ENCODE data around the gene GOLGB1.
A peak's percentile ranks its signal among the peaks of the same experiment; 100 is the strongest.

GOLGB1 gene

DNA sequence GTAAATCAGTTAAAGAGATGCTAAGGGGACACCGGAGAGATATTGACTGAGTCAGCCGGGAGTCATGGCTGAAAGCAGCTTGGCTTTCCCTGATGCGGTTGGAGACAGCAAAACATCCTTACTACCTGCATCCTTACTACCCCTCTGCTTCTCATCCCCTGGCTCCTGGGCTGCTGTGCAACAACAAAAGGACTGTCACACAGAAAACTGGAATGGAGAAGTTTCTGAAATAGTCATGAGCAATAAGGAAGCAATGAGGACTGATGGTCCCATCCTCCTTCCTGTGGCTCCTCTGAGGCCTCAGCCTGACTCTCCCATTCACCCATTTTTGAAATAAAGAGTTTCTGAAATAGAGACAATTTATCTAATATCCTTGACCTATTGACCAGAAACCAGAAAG, 90.0 kb downstream of the GOLGB1 start:
- Histone ChIP-seq H3K9me3 (ENCODE audit: control insufficient read depth, low read length) (no peaks in the 10 kb centered on the region), H3K4ac (ENCODE audit: low read depth in 1 of 2, low read length in 2 of 2) (no peak overlapping the region), H3K4me1 (ENCODE audit: control insufficient read depth, insufficient read depth, low read depth, low read length) (no peaks in the 10 kb centered on the region), H3K27ac (ENCODE audit: low read length, poor library complexity, severe bottlenecking) (no peak overlapping the region), H2AK5ac (ENCODE audit: low read length, severe bottlenecking) (no peak overlapping the region), H2BK15ac (ENCODE audit: low read depth, poor library complexity, severe bottlenecking) (no peak overlapping the region), H3K4me2 (ENCODE audit: low read length, poor library complexity, severe bottlenecking) (no peak overlapping the region), H2BK120ac (ENCODE audit: low read depth, low read length) (no peak overlapping the region), H3K27me3 (ENCODE audit: control insufficient read depth in 1 of 2, insufficient read depth in 1 of 2, low read length in 2 of 2) (no peaks in the 10 kb centered on the region), H4K91ac (ENCODE audit: low read length) (no peak overlapping the region), H3K14ac (ENCODE audit: low read length in 2 of 2) (no peak overlapping the region), H3K36me3 (ENCODE audit: control insufficient read depth in 1 of 2, insufficient read depth in 2 of 2, low read depth in 1 of 2, low read length in 2 of 2) (peaks cover 15 to 32% of the 10 kb centered on the region in 2 experiments), H3K79me1 (replicated peaks; ENCODE audit: low read length, poor library complexity, severe bottlenecking) (no peaks in the 10 kb centered on the region), H2BK5ac (ENCODE audit: low read depth, low read length, poor library complexity, severe bottlenecking) (no peak overlapping the region), H4K8ac (ENCODE audit: low read length) (no peak overlapping the region), H3K9ac (ENCODE audit: low read length) (no peak overlapping the region), H3K18ac (ENCODE audit: low read depth in 1 of 2, low read length in 2 of 2) (no peak overlapping the region), H3K23ac (ENCODE audit: low read length in 2 of 2) (no peak overlapping the region), H2BK12ac (ENCODE audit: low read length in 2 of 2) (no peak overlapping the region), H2AFZ (ENCODE audit: low read depth, low read length) (no peak overlapping the region), H3K4me3 (ENCODE audit: insufficient read depth in 1 of 2, low read depth in 1 of 2, low read length in 2 of 2) (no peak overlapping the region)
- 100% methylated on average over 3 of the region's 3 CpGs for WGBS
- no peak for DNase-seq

DNA sequence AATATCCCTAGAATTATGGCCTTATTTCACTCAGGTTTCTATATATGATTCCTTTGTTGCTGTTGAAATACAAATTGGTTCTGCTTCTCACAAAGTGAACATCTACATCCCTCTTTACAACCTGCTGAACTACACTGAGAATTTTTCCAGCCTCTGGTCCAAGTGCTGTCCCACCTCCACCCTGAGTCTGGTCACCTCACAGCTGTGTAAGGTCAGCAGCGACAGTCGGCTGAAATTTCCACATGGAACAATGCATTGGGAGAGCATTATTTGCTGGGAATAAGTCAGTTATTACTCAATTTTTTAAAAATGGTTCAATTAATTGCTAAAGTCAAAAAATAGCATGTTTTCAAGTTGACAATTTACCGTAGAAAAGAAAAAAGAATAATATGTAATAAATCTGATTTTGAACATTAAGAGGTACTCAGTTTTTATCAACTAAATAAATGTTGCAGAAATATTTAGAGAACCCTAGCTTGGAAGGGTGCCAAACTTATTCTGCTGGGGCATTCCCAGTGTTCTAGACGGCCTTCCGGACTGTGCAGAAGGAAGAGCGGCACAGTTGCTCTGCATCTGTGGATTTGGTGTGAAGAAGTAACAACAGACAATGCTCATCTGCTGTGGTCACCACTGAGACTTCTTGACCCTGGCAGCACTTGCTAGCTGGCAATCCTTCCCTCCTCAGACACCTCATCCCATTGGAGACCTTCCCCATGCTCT, 90.7 kb downstream of the GOLGB1 start:
- Histone ChIP-seq H2BK120ac (ENCODE audit: low read depth, low read length) (no peak overlapping the region), H3K36me3 (ENCODE audit: control insufficient read depth in 1 of 2, insufficient read depth in 2 of 2, low read depth in 1 of 2, low read length in 2 of 2) (peaks cover 10 to 25% of the 10 kb centered on the region in 2 experiments), H3K4me2 (ENCODE audit: low read length, poor library complexity, severe bottlenecking) (no peak overlapping the region), H3K4ac (ENCODE audit: low read depth in 1 of 2, low read length in 2 of 2) (no peak overlapping the region), H2BK15ac (ENCODE audit: low read depth, poor library complexity, severe bottlenecking) (no peak overlapping the region), H3K79me1 (replicated peaks; ENCODE audit: low read length, poor library complexity, severe bottlenecking) (no peaks in the 10 kb centered on the region), H2AFZ (ENCODE audit: low read depth, low read length) (no peak overlapping the region), H2BK12ac (ENCODE audit: low read length in 2 of 2) (no peak overlapping the region), H3K4me1 (ENCODE audit: control insufficient read depth, insufficient read depth, low read depth, low read length) (no peaks in the 10 kb centered on the region), H2BK5ac (ENCODE audit: low read depth, low read length, poor library complexity, severe bottlenecking) (no peak overlapping the region), H3K9ac (ENCODE audit: low read length) (no peak overlapping the region), H3K9me3 (ENCODE audit: control insufficient read depth, low read length) (no peaks in the 10 kb centered on the region), H3K18ac (ENCODE audit: low read depth in 1 of 2, low read length in 2 of 2) (no peak overlapping the region), H3K14ac (ENCODE audit: low read length in 2 of 2) (no peak overlapping the region), H3K23ac (ENCODE audit: low read length in 2 of 2) (no peak overlapping the region), H2AK5ac (ENCODE audit: low read length, severe bottlenecking) (no peak overlapping the region), H3K27ac (ENCODE audit: low read length, poor library complexity, severe bottlenecking) (no peak overlapping the region), H3K4me3 (ENCODE audit: insufficient read depth in 1 of 2, low read depth in 1 of 2, low read length in 2 of 2) (no peak overlapping the region), H3K27me3 (ENCODE audit: control insufficient read depth in 1 of 2, insufficient read depth in 1 of 2, low read length in 2 of 2) (no peaks in the 10 kb centered on the region), H4K8ac (ENCODE audit: low read length) (no peak overlapping the region), H4K91ac (ENCODE audit: low read length) (no peak overlapping the region)
- no peak for DNase-seq
- WGBS = 100% methylated on average over 3 of the region's 6 CpGs

DNA sequence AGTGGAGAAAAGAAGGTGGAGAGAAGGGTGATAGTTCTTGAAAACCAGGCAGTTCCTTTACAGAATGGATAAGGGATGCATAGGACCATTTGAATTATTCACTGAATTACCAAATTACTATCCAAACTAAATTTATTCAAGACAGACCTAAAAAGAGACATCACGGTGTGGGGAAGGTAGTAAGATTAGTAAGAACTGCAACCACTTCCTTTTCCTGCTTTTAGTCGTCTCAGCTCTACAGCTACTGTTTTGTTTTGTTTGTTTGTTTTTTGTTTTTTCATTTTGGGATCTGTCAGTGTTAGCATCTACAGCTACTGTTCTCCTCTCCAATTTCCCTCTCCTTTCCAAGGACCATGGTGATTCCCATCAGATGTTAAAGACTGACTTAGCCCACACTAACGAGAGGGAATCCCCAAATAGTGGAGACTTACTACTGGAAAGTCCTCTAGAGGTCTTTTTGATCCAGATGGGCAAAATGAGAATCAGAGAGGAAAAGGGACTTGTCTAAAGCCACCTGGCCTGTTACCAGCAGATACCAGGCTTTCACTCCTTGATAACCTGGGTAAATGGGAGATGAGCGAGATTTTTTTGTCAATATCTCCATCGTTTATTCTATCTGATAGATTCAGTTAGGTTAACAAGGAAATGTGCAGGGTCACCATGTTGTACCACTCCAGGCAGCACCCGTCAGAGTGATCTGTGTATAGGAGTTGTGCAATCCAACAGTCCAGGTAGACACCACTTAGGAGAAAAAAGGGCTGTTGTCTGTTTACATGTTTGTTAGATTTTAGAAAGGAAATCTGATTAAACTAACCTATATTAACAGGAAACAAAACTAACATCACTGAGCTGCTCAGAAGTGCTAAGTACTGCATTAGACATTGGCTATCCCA, 94.8 kb downstream of the GOLGB1 start:
- Histone ChIP-seq H4K91ac (ENCODE audit: low read length) (no peak overlapping the region), H3K9me3 (ENCODE audit: control insufficient read depth, low read length) (no peaks in the 10 kb centered on the region), H3K9ac (ENCODE audit: low read length) (no peak overlapping the region), H2BK5ac (ENCODE audit: low read depth, low read length, poor library complexity, severe bottlenecking) (no peak overlapping the region), H3K14ac (ENCODE audit: low read length in 2 of 2) (no peak overlapping the region), H3K27ac (ENCODE audit: low read length, poor library complexity, severe bottlenecking) (no peak overlapping the region), H3K4ac (ENCODE audit: low read depth in 1 of 2, low read length in 2 of 2) (no peak overlapping the region), H3K23ac (ENCODE audit: low read length in 2 of 2) (no peak overlapping the region), H4K8ac (ENCODE audit: low read length) (no peak overlapping the region), H2BK15ac (ENCODE audit: low read depth, poor library complexity, severe bottlenecking) (no peak overlapping the region), H3K18ac (ENCODE audit: low read depth in 1 of 2, low read length in 2 of 2) (no peak overlapping the region), H2BK12ac (ENCODE audit: low read length in 2 of 2) (no peak overlapping the region), H3K27me3 (ENCODE audit: control insufficient read depth in 1 of 2, insufficient read depth in 1 of 2, low read length in 2 of 2) (no peaks in the 10 kb centered on the region), H3K36me3 (ENCODE audit: control insufficient read depth in 1 of 2, insufficient read depth in 2 of 2, low read depth in 1 of 2, low read length in 2 of 2) (no peaks in the 10 kb centered on the region), H3K4me2 (ENCODE audit: low read length, poor library complexity, severe bottlenecking) (no peak overlapping the region), H2AK5ac (ENCODE audit: low read length, severe bottlenecking) (no peak overlapping the region), H2AFZ (ENCODE audit: low read depth, low read length) (no peak overlapping the region), H2BK120ac (ENCODE audit: low read depth, low read length) (no peak overlapping the region), H3K4me3 (ENCODE audit: insufficient read depth in 1 of 2, low read depth in 1 of 2, low read length in 2 of 2) (no peak overlapping the region), H3K79me1 (replicated peaks; ENCODE audit: low read length, poor library complexity, severe bottlenecking) (no peaks in the 10 kb centered on the region), H3K4me1 (ENCODE audit: control insufficient read depth, insufficient read depth, low read depth, low read length) (no peaks in the 10 kb centered on the region)
- 98% methylated on average over 4 of the region's 6 CpGs for WGBS
- DNase-seq = no peak

DNA sequence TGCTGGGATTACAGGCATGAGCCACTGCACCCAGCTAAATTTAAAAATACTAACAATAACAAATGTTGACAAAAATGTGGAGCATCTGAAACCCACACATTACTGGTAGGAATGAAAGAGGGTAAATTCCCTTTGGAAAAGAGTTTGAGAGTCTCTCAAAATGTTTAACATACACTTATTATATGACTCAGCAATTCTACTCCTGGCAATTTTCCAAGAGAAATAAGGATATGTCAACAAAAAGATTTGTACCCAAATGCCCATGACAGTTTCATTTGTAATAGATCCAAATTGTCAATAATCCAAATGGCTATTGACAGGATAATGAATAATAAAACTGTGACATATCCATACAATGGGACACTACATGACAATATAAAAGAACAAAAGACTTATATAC, 97.9 kb downstream of the GOLGB1 start:
- no peaks in the 10 kb centered on the region for H3K79me1 ChIP-seq (replicated peaks; ENCODE audit: low read length, poor library complexity, severe bottlenecking)
- H3K4me2 ChIP-seq (ENCODE audit: low read length, poor library complexity, severe bottlenecking) = no peak overlapping the region
- H4K8ac ChIP-seq (ENCODE audit: low read length) = no peak overlapping the region
- H3K23ac ChIP-seq (ENCODE audit: low read length in 2 of 2) = no peak overlapping the region
- no peak overlapping the region for H3K27ac ChIP-seq (ENCODE audit: low read length, poor library complexity, severe bottlenecking)
- H2BK5ac ChIP-seq (ENCODE audit: low read depth, low read length, poor library complexity, severe bottlenecking) = no peak overlapping the region
- no peaks in the 10 kb centered on the region for H3K9me3 ChIP-seq (ENCODE audit: control insufficient read depth, low read length)
- H3K36me3 ChIP-seq (ENCODE audit: control insufficient read depth in 1 of 2, insufficient read depth in 2 of 2, low read depth in 1 of 2, low read length in 2 of 2) = no peaks in the 10 kb centered on the region
- DNase-seq = peak; percentile 11
- no peak overlapping the region for H2BK12ac ChIP-seq (ENCODE audit: low read length in 2 of 2)
- no peak overlapping the region for H2BK15ac ChIP-seq (ENCODE audit: low read depth, poor library complexity, severe bottlenecking)
- no peaks in the 10 kb centered on the region for H3K4me1 ChIP-seq (ENCODE audit: control insufficient read depth, insufficient read depth, low read depth, low read length)
- no peak overlapping the region for H3K4me3 ChIP-seq (ENCODE audit: insufficient read depth in 1 of 2, low read depth in 1 of 2, low read length in 2 of 2)
- no peak overlapping the region for H2AFZ ChIP-seq (ENCODE audit: low read depth, low read length)
- no peak overlapping the region for H3K14ac ChIP-seq (ENCODE audit: low read length in 2 of 2)
- H2AK5ac ChIP-seq (ENCODE audit: low read length, severe bottlenecking) = no peak overlapping the region
- no peaks in the 10 kb centered on the region for H3K27me3 ChIP-seq (ENCODE audit: control insufficient read depth in 1 of 2, insufficient read depth in 1 of 2, low read length in 2 of 2)
- H4K91ac ChIP-seq (ENCODE audit: low read length) = no peak overlapping the region
- no peak overlapping the region for H3K9ac ChIP-seq (ENCODE audit: low read length)
- no peak overlapping the region for H3K18ac ChIP-seq (ENCODE audit: low read depth in 1 of 2, low read length in 2 of 2)
- no peak overlapping the region for H3K4ac ChIP-seq (ENCODE audit: low read depth in 1 of 2, low read length in 2 of 2)
- H2BK120ac ChIP-seq (ENCODE audit: low read depth, low read length) = no peak overlapping the region
